D341Med (cell line): ENCODE data around the gene C8B.

Source experiments
- DNase-seq: peaks from one replicate; pipeline ENCODE4 v3.0.0; 2012; ENCODE audit warnings: low spot score

Gene C8B

DNA sequence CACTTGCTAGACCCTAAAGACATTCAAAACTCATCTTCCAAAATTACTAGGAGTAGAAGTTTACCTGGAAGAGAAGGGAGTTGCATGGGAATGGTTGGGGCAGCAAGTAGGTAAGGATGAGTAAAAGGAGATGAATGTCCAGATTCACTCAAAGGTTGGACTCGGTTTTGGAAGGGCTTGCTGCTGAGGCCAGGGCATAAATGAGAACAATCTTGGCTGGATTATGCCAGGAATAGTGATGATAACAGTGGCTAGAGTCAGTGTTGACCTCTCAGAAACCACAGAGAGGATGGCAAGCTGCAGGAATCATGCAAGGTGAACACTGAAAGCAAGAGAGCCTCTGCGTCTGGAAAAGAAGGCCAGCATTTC lies 67.8 kb downstream of the C8B start:
- DNase-seq, result no peak

DNA sequence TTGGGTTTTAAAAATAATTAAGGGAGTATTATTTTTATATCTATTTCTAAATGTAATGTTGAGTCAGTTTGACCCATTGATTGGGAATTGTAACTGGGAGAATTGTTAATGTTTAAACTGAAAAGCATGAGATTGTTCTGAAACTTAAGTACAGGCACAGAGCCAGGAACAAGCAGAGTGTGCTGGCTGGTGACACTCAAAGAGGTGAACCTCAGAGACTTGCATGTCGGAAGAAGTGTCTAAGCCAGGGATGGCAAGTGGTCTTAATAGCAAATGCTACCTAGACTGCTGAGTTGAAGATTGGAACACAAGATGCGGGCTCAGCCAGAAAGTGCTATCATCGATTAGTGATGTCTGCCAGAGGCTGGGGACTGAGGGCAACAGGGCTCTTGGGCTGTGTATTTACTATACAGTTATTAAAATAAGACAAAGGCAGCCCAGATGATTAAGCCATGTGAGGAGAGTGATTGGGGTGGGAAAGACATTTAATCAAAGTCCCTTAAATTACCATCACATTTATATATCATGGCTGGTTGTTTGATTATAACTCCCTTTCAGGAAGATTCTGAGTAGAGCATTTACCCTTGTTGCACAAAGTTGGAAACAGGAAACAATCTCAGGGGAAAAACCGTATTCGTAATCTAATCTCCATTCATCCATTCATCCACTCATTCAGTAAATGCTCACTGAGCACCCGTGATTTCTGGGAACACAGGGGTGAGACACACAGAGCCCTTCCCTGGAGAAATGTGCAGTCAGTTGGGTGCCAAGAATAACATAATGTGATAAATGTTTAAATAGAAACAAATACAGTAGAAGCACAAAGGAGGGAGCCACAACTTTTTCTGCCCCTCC lies 68.4 kb downstream of the C8B start:
- DNase-seq, result no peak

DNA sequence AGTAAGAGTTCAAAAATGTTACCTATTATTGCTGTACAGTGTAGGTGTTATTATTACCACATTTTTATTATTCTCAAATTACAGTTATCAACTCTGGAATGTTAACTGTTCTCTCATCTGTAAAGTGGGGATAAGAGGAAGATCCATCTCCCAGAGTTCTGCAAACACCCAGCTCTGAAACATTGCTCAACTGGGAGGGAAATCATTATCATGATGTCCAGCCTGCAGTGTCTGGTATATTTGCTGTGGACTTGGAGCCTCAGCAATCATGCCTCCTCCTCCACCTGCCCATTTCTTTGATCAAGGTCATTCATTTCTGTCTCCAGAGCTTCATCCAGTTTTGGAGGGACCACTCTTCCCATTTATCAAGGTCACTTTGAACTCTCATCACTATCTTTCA lies 71.8 kb downstream of the C8B start:
- no peak for DNase-seq

DNA sequence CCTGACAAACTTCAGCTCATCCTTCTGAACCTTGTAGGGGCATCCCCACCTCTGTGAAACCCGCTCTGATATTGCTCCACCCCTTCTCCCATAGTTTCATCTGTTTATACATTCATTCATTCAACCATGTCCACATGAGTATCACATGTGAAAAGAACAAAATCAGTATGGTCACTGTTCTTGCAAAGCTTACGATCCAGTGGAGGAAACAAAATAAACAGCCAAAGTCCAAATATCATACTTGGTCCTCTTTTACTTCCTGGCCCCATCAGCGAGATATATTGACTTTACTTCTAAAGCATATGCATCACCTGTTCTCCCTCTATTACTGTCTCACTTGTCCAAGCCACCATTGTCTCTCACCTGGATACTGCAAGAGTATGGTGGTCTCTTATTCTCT lies 75.6 kb downstream of the C8B start:
- no peak for DNase-seq

DNA sequence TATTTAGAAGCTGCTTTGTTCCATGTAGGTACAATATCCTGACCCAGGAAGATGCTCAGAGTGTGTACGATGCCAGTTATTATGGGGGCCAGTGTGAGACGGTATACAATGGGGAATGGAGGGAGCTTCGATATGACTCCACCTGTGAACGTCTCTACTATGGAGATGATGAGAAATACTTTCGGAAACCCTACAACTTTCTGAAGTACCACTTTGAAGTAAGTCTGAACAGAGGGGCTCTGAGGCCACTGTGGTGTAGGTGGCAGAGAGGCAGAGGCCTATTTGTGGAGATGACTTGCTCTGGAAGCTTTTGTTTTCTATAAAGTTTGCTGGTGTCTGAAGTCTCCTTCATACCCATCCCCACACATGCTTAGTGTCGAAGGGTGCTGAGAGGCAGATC lies 84.4 kb downstream of the C8B start:
- no peak for DNase-seq

DNA sequence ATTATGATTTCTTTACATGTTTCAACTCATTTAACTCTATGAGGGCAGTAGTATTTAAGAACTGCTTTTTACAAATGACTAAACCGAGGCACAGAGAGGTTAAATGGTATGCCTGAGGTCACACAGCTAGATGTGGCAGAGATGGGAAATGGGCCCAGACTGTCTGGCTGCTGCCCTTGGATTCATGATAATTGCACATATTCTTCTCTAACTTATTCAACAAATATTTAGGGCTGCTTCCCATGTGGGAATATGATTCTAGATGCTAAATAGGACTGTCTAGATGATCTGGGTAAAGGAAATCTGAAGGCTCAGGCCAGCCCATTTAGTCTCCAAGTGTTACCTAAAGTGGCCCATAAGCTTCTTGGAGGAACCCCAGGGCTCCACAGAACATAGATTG lies 85.0 kb downstream of the C8B start:
- DNase-seq, result no peak
